HL-60 (cell line): Measurements from ENCODE around the gene SDK1.
A peak's percentile ranks its signal among the peaks of the same experiment; 100 is the strongest.

ENCODE experiments used
- DNase-seq, 2 experiments: peaks; one replicate each; pipeline ENCODE4 v3.0.0-alpha.2; 2010 to 2020; ENCODE audit warnings: low read depth in 1 of 2, low spot score in 1 of 2
- H3K27ac ChIP-seq: fragments of 250-450 bp; sonication (Bioruptor Pico); replicated peaks from 2 replicates; pipeline ENCODE4 v1.5.1; 2020; ENCODE audit warnings: mild to moderate bottlenecking, moderate library complexity
- H3K27me3 ChIP-seq: fragments of 250-450 bp; sonication (Bioruptor Pico); 2 replicates; pipeline ENCODE4 v1.5.1; 2021; ENCODE audit warnings: mild to moderate bottlenecking, moderate library complexity; ENCODE audit not compliant: insufficient read depth, poor library complexity, severe bottlenecking
- H3K4me3 ChIP-seq: replicated peaks from 2 replicates; pipeline ENCODE4 v1.5.1; 2011; ENCODE audit warnings: mild to moderate bottlenecking, control low read depth, low read length; ENCODE audit not compliant: insufficient read depth
- GABPA ChIP-seq: IDR thresholded peaks from 2 replicates; pipeline ENCODE4 v1.6.1; 2012; ENCODE audit warnings: low read depth
- POLR2AphosphoS5 ChIP-seq: IDR thresholded peaks from 2 replicates; pipeline ENCODE4 v1.6.1; 2012; ENCODE audit warnings: low read depth
- SPI1 ChIP-seq: IDR thresholded peaks from 2 replicates; pipeline ENCODE4 v1.6.1; 2012; ENCODE audit warnings: low read depth, mild to moderate bottlenecking, borderline replicate concordance
- long read RNA-seq: library from polyadenylated mRNA; unstranded; transcript quantifications from one replicate; pipeline ENCODE4 v2.0.0, GENCODE V29; 2020
- TF ChIP-seq, protein P1 (sequence below): IDR thresholded peaks from one replicate; pipeline ENCODE4 v1.5.1; 2011; ENCODE audit warnings: low read length, control low read depth, inconsistent platforms; ENCODE audit not compliant: insufficient read depth
- TF ChIP-seq, protein P2 (sequence below): IDR thresholded peaks from 2 replicates; pipeline ENCODE4 v1.6.1; 2012; ENCODE audit warnings: low read depth; ENCODE audit not compliant: insufficient replicate concordance

SDK1 gene, protein sequence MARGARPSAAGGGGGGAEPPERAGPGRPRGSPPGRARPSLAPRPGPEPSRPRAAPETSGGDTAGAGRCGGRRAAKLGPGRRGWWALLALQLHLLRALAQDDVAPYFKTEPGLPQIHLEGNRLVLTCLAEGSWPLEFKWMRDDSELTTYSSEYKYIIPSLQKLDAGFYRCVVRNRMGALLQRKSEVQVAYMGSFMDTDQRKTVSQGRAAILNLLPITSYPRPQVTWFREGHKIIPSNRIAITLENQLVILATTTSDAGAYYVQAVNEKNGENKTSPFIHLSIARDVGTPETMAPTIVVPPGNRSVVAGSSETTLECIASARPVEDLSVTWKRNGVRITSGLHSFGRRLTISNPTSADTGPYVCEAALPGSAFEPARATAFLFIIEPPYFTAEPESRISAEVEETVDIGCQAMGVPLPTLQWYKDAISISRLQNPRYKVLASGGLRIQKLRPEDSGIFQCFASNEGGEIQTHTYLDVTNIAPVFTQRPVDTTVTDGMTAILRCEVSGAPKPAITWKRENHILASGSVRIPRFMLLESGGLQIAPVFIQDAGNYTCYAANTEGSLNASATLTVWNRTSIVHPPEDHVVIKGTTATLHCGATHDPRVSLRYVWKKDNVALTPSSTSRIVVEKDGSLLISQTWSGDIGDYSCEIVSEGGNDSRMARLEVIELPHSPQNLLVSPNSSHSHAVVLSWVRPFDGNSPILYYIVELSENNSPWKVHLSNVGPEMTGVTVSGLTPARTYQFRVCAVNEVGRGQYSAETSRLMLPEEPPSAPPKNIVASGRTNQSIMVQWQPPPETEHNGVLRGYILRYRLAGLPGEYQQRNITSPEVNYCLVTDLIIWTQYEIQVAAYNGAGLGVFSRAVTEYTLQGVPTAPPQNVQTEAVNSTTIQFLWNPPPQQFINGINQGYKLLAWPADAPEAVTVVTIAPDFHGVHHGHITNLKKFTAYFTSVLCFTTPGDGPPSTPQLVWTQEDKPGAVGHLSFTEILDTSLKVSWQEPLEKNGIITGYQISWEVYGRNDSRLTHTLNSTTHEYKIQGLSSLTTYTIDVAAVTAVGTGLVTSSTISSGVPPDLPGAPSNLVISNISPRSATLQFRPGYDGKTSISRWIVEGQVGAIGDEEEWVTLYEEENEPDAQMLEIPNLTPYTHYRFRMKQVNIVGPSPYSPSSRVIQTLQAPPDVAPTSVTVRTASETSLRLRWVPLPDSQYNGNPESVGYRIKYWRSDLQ (N-terminal part only)
- long read RNA-seq, partial matches to known transcripts: 0 of 1 reads
- long read RNA-seq, other reads (novel, unspliced or antisense): 1 of 1 reads

DNA sequence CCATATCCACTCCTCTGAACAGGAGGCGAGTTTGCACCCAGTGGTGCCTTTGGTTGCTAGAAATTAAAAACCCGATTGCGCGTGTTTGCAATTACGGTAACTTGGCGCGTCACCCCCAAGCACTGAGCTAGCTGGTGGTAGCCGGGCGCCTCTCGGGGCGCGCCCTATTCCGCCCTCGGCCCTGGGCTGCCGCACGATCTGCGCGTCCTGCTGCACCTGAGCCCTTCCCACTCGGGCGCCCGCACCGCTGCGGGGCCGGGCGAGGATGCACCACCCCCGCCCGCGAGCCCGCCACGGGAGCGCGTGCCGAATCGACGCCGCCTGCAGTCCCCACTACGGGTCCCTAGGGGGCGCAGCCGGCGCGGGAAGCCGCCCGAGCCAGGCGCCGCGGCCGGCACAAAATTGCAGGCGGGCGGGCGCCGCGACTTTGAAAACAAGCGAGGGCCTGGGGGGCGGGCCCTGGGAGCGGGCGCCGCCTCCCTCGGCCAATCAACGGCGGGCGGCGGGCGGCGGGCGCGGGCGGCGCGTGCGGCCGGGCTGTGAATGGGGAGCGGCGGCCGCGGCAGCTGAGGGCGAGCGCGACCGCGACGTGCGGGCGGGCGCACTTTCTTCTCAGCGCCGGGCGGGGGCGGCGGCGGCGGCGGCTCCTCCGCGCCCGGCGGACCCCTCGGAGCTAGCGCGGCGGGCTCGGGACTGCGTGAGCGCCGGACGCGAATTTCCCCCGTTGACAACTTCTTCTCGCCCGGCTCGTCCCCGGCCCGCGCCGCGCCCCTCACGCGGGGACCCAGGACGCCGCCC is at the start of gene SDK1:
TSS of gene SDK1 (plus strand) at position 602 of the 798 bp plus-strand sequence. CDS start 335 bp downstream, outside the sequence.
- peaks cover 27% of the 10 kb centered on the region for H3K27me3 ChIP-seq
- TF ChIP-seq GABPA: no peak
- TF ChIP-seq, protein P1, sequence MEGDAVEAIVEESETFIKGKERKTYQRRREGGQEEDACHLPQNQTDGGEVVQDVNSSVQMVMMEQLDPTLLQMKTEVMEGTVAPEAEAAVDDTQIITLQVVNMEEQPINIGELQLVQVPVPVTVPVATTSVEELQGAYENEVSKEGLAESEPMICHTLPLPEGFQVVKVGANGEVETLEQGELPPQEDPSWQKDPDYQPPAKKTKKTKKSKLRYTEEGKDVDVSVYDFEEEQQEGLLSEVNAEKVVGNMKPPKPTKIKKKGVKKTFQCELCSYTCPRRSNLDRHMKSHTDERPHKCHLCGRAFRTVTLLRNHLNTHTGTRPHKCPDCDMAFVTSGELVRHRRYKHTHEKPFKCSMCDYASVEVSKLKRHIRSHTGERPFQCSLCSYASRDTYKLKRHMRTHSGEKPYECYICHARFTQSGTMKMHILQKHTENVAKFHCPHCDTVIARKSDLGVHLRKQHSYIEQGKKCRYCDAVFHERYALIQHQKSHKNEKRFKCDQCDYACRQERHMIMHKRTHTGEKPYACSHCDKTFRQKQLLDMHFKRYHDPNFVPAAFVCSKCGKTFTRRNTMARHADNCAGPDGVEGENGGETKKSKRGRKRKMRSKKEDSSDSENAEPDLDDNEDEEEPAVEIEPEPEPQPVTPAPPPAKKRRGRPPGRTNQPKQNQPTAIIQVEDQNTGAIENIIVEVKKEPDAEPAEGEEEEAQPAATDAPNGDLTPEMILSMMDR: no peak
- no peak for TF ChIP-seq SPI1
- TF ChIP-seq, protein P2, sequence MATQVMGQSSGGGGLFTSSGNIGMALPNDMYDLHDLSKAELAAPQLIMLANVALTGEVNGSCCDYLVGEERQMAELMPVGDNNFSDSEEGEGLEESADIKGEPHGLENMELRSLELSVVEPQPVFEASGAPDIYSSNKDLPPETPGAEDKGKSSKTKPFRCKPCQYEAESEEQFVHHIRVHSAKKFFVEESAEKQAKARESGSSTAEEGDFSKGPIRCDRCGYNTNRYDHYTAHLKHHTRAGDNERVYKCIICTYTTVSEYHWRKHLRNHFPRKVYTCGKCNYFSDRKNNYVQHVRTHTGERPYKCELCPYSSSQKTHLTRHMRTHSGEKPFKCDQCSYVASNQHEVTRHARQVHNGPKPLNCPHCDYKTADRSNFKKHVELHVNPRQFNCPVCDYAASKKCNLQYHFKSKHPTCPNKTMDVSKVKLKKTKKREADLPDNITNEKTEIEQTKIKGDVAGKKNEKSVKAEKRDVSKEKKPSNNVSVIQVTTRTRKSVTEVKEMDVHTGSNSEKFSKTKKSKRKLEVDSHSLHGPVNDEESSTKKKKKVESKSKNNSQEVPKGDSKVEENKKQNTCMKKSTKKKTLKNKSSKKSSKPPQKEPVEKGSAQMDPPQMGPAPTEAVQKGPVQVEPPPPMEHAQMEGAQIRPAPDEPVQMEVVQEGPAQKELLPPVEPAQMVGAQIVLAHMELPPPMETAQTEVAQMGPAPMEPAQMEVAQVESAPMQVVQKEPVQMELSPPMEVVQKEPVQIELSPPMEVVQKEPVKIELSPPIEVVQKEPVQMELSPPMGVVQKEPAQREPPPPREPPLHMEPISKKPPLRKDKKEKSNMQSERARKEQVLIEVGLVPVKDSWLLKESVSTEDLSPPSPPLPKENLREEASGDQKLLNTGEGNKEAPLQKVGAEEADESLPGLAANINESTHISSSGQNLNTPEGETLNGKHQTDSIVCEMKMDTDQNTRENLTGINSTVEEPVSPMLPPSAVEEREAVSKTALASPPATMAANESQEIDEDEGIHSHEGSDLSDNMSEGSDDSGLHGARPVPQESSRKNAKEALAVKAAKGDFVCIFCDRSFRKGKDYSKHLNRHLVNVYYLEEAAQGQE: no peak
- no peak for TF ChIP-seq POLR2AphosphoS5
- no peak within 1 kb of the TSS for H3K27ac ChIP-seq
- peak; percentile 8 to 60 for DNase-seq
- no peak within 1 kb of the TSS for H3K4me3 ChIP-seq

DNA sequence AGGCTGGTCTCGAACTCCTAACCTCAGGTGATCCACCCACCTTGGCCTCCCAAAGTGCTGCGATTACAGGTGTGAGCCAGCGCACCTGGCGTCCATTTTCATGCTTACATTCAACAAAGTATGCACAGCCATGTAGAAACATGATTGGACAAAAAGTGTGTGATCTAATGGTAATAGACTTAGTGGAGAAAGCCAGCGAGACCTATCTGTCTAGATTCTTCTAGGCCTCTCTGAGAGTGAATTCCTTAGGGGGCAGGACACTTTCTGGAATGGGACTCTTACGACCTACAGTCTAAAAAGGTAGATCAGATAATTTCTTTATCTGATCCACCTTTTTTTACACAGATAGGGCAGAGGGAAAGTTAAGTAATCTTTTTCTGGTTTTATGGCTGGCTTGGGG is 46.3 kb upstream of the SDK1 start:
- Histone ChIP-seq H3K4me3 (no peak overlapping the region), H3K27ac (no peak overlapping the region), H3K27me3 (no peaks in the 10 kb centered on the region)
- no peak for DNase-seq
- no peak for TF ChIP-seq POLR2AphosphoS5
- TF ChIP-seq, protein P1: no peak
- no peak for TF ChIP-seq SPI1
- TF ChIP-seq, protein P2: no peak
- no peak for TF ChIP-seq GABPA

DNA sequence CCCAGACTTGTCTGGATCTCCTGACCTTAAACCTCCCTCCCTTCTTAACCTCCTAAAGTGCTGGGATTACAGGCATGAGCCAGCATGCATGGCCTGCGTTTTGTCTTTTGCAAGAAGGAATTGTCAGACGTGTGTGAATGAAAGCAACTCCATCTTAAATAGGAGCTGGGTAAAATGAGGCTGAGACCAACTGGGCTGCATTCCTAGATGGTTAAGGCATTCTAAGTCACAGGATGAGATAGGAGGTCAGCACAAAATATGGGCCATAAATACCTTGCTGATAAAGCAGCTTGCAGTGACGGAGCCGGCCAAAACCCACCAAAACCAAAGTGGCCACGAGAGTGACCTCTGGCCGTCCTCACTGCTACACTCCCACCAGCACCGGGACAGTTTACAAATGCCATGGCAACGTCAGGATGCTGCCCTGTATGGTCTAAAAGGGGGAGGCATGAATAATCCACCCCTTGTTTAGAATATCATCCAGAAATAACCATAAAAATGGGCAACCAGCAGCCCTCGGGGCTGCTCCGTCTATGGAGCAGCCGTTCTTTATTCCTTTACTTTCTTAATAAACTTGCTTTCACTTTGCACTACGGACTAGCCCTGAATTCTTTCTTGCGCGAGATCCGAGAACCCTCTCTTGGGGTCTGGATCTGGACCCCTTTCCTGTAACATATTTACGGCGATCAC is 41.2 kb upstream of the SDK1 start:
- TF ChIP-seq GABPA: no peak
- no peak for TF ChIP-seq SPI1
- TF ChIP-seq, protein P1: no peak
- TF ChIP-seq POLR2AphosphoS5: no peak
- TF ChIP-seq, protein P2: no peak
- Histone ChIP-seq H3K4me3 (no peak overlapping the region), H3K27me3 (no peaks in the 10 kb centered on the region), H3K27ac (no peak overlapping the region)
- DNase-seq: no peak
